Stimulated activated CD4-positive, alpha-beta T cell treated with anti-CD3 and anti-CD28 coated beads, Interleukin-12 subunit alpha, Interleukin-12 subunit beta, amount 100 ng/mL, for 4 hours (primary cell): Measurements from ENCODE around the gene SLCO3A1.

ENCODE experiments used
- DNase-seq: peaks from one replicate; pipeline ENCODE4 v3.0.0-alpha.2; 2020

Gene SLCO3A1

DNA sequence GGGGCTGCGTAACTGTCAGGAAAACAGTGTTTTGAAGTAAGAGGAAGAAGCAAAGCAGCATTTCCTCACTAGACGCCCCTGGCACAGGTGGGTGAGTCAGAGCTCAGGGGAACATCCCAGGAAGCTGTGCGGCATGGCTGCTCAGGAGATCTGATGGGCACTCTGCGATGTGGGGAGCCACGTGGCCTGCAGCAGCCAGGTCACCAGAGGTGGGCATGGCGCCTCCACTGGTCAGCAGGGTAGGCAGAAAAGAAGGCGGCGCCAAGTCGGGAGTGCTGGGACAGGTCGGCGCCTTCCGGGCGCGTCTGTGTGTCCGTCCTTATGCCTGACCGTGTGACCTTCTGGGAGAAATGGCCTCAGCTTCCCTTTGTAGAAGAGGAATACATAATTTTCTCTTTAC is 290.3 kb downstream of the SLCO3A1 start:
- DNase-seq, result no peak

DNA sequence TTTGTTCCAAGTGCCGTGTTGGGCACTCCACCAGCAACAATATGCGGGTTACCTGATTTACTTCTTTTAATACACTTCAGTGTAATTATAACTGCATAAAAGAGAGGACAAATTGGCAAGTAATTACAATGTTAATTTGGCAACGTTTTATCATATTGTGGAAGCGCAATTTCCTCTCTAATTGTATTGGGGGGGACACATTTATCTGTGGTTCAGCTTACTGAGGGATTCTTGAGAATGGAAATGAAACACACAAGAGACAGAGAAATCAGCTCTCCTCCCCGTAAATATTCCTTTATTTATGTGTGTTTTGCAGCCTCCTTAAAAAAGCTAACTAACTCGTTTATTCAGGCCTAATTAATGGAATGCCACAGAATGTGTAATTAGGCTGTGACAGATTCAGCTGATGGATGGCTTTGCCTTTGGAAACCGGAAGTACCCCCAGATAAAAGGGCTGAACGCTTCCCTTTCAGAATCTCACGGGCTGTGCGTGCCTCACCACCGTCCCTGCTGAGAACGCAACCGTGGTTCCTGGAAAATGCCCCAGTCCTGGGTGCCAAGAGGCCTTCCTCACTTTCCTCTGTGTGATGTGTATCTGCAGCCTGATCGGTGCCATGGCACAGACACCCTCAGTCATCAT is 293.1 kb downstream of the SLCO3A1 start:
- no peak for DNase-seq

DNA sequence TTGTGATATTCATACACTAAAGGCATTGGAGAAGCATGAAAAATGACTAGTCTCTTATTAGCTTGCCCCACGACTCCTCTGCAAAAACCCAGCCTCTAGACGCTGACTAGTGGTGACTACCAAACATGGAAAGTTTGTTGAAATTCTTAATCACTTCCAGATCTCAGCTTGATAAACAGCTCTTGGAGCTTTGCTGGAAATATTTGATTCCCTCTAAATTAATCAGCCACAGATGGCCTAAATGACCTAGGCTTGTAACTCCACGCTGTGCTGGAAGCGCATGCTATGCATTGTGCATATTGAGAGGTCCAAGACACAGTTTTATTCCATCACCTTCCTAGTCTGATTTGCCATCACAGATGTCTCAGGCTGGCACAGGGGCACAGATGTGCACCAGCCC is 295.5 kb downstream of the SLCO3A1 start:
- DNase-seq, result no peak

DNA sequence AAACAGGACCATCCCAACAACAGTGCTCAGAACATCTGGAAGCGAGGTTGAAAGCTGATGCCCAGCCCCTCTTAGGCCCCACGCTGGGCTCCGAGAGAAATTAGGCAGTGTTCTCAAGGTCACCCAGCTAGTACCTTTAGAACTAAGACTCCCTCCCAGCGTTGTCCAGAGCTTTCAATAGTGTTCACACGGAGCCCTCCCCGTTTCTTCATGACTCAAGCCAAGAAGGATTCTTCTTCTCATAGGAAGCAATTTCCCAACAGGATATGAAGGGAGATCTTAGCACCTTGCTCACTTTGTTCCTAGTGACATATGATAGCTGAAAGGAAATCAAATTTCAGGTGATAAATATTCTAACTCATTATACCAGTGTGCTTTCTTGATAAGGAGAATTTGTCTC is 296.0 kb downstream of the SLCO3A1 start:
- no peak for DNase-seq

DNA sequence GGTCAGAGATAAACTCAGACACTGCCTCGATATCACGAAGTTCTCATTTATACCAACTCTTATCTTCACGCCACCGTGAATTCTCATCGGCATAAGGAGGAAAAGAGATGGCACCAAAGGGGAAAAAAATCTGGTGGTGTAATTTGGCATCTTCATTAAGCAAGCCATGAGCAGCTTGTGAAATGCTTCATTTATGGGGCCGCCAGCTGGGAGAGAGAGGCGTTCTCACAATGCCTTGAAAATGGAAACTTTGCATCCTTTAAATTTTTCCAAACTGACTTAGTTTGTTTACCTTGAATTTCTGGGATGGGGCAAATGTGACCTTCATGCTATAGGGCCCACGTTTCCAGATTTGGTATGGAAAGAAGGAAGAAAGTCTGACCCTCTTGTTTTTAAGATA is 297.7 kb downstream of the SLCO3A1 start:
- no peak for DNase-seq

DNA sequence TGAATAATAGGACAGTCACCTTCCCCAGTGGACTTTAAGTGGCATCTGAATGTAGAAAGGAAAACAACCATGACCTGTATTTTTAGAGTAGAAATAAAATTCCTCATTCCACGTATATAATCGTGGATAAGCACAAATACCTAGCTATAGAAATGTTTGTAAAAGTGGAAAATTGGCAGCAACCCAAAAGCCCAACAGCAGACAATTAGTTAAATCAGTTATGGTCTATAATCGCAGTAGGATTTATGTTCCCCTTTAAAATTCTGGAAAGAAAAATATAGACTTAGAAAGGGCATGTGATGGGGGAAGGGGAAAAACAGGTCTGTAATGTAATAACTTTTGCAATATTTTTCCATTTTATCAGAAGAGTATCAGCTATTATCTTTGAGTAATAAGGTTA is 298.2 kb downstream of the SLCO3A1 start:
- no peak for DNase-seq

DNA sequence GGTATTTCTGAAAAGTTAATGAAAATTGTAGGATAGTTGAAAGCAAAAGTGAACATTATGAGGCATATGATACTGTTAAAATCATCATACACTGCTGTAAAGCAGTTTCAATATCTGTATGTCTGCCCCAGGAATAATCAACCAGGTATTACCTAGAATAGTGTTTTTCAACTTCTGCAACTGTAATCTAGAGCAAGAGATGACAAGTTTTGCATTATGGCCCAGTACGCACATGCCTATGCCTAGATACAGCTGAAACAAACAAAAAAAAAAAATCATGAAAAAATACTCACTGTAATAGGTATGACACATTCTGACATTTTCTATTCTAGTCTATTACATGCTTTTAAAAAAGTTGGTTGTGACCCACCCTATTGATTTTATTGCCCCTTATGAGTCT is 299.5 kb downstream of the SLCO3A1 start:
- no peak for DNase-seq

DNA sequence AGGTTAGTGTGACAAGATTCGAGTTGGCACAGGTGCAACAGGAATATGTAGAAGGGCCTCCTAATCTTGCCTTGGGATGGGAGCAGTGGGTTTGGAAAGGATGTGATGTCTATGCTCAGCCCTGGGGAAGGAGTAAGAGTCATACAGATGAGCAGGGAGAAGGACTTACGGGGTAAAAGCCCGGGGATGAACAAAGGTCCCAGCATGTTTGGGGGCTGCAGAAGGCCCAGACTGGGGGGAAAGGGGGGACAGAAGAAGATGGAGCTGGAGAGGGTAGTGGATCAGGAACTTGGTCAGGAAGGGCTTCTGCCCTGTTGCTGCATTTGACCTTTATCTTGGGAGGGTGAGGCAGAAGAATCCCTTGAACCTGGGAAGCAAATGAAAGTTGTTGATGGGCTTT is 300.1 kb downstream of the SLCO3A1 start:
- no peak for DNase-seq

DNA sequence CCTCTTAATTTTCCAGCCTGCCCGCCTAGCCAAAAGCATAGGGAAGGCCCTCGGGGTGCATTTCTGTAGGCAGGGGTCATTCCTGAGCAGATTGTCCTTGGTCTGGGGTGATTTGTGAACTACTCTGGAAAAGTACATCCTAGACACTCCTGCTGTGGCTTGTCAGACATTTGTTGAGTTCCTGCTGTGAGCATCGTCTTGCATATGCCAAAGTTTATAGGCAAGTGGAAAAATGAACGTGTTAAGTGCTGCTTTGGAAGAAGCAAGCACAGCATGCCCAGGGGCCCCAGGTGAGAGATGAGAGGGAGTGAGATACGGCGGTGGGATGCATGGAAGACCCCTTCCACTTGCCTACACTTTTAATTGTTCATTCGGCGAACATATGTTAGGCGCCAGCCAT is 302.4 kb downstream of the SLCO3A1 start:
- no peak for DNase-seq

DNA sequence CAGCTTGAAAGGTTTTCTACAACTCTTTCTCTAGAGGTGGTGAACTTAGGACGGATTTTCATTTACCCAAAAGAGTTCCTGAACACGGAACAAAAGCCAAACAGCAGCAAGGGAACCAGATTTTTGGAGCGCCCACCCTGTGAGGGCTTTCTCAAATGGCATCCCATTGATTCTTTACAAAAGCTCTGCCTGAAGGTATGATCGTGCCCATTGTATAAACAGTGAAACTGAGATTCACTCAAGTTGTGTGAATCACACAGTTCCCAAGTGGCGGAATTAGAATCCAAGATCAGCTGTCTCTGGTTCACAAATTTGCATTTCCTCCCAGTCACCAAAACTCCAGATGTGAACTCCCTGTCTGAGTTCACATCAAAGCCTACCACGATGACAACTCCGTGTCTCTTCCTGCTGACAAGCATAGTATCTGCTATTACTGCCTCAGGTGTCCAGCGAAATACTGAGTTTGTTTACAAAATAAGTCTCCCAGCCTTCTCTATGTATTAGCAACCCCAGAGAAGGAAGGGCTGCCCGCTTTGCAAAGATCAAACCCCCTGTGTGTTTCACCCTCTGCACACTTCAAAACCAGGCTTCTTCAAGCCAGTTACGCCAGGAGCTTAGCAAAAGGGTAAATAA is 304.3 kb downstream of the SLCO3A1 start:
- DNase-seq, result no peak

DNA sequence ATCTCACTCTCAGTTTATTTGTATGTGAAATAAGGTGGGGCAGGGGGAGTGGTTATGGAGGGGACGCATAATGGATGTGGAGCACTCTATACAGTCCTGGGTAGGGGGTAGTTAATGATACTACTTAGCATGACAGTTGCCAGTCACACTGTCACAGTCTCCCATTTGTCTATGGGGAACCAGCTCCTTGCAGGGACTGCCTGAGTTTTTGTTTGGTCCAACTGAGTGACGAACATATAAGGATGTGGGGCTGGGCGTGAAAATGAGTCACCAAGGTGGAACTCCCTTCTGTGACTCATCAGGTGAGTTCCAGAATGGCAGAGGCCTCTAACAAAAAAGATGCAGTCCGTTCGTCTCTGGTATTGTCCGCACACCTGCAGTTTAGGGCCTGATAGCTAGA is 304.9 kb downstream of the SLCO3A1 start:
- DNase-seq, result peak; percentile 4

DNA sequence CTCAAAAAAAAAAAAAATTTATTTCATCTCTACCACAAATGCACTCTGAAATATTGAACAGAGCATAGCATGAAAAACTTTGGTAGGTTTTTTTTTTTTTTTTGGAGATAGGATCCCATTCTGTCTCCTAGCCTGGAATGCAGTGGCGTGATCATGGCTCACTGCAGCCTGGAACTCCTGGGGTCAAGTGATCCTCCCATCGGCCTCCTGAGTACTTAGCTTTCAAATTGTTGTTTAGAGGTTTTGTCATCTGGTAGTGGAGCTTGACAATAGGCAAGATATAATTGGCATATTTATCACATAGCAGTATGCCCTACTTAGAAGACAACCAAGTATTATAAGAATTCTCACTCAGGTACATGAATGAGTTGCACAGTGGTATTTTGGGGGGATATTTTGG is 306.0 kb downstream of the SLCO3A1 start:
- no peak for DNase-seq

DNA sequence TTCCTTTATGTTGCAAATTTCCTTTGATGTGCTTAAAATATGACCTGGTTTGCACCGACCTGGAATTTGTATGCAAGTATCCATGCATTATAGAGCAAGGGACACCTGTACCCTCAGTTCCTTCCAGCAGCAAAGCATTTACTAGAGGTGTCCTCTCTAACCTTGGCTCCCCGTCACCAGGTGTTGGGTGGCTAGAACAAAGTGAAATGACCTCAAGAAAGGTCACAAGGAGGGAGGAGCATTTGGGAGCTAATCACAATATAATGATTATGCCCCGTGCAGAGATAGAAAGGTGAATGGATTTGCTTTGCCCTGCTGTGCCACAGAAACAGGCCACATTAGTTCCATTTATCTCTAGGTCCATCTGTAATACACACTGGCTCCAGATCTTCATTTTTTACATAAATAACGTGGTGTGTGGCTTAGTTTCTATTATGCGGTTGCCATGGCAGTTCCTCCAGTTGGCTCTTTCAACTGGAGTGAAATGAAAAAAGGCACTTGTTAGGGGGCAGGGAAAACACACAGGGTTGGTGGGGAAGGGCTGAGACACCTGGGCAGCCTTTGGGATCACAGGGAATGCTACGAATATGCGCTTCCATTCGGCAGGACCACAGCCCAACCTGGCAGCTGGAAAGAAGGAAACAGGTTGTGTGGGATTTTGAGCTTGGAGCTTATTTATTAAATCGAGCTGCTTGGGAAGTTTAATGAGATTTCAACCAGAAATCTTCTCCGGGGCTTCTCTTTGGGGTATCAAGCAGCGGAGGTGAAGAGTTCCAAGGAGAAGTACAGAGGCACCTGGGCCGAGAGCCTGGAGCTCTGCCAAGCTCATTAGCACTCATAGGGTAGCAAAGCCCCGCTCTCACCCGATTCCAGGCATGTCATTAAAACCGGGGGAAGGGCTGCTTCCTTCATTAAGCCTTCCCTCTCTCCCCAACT is 306.7 kb downstream of the SLCO3A1 start:
- DNase-seq, result no peak

DNA sequence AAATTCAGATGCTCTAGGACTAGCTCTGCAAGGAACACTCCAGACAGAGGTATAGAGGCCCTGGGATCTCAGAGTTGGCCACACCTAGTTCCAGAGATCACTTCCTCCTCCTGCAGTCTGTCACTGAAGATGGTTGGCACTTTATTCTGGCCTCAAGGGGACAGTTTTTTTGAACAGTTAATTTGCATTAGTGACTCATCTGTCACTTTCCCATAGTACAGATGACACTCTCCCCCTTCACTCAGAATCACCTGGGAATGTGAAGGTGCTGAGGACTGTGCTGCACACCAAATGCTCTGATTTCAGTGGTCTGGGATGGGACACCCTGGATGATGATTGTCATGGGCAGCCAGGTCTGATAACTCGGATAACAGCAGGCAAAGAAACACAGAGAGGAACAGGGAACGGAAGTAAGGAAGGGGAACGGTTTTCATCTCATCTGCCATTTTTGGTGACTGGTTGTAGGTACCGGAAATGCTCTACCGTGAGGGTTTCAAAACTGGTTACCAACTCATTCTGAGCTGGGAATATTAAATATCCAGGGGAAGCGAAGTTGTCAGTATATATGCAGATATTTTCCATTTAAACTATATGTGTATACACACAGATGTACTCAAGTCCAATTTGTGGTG is 307.6 kb downstream of the SLCO3A1 start:
- no peak for DNase-seq

DNA sequence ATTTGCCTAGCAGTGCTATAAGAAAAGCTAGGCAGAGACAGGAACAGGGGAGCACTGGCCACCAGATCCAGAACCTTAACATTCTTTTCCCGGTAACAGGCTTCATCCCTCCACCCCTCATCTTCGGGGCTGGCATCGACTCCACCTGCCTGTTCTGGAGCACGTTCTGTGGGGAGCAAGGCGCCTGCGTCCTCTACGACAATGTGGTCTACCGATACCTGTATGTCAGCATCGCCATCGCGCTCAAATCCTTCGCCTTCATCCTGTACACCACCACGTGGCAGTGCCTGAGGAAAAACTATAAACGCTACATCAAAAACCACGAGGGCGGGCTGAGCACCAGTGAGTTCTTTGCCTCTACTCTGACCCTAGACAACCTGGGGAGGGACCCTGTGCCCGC is 309.1 kb downstream of the SLCO3A1 start:
- no peak for DNase-seq

DNA sequence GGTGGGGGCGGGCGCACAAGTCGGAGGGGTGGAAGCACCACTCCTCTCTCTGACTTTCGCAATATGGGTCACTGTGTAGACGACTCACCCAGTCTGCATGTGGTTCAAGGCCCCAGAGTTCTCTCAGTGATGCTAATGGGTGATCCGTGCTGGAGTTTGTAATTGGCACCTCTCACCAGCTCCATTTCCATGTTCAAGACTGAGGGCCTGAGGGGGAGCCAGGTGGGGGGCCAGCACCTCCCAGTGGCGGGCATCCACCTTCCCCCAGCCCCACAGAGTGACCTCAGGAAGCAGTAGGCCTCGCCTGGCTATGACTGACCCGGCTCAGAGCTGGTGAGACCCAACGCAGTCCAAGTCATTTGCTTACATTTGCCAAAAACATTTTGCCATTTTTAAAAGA is 310.1 kb downstream of the SLCO3A1 start:
- DNase-seq, result no peak

DNA sequence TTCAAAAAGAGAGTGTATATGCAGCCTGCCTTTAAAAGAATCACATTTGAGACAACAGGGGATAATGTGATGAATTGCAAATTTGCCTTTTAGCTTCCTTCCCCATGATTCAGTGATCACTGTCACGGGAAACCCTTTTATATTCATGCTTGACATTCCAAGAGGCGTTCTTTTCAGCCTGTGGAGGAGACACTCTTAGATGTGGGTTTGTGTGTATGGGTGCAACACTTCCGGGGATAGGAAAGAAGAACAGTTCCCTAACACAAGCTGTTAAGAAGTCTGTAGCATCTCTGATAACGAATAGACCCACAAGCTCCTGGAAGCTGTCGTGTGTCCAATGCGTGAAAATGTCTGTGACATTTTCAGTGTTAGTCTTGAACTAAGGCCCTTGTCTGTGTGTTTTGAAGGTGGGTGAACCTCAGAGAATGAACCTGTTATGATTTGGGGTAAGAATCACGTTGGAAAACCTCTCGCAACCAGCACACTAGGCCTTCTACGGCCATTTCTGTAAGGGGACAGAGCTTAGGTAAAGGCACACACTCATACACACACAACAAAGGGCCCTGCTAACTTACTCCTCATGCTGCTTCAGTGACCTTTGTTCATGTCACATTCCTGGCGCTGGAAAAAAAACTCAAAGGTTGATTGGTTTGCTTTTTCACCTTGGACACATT is 311.0 kb downstream of the SLCO3A1 start:
- no peak for DNase-seq

DNA sequence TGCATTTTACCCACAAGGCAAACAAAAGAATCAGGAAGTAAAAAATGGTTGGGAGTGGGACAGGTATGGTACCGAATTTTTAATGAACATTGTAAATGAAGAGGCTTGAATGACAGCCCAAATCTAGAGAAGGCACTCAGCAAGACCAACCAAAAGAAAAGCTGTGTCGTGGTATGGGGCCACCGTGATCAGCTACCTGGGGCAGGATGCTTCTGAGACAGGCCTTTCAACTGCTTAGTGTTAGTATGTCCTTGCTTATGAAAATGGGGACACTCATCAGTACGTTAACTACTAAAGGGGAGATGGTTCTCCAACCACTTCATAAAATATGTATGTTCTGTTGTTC is 311.5 kb downstream of the SLCO3A1 start:
- no peak for DNase-seq

DNA sequence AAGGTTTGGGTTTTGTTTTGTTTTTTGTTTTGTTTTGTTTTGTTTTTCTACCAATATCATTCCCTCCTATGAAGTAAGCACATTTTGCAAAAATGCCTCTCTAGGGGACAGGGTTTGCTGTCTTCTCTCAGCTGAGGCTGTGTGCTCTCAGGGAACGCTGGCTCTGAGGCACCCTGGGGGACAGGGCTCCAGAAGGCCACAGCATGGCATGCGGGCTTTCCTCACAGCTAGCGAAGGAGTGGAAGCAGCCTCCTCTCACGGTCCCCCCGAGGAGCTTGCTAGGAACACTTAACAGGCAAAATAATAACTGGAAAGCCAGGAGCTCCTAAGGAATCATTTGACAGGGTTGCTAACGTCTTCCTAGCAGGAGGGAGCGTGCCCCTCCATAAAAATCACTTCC is 312.5 kb downstream of the SLCO3A1 start:
- DNase-seq, result no peak

DNA sequence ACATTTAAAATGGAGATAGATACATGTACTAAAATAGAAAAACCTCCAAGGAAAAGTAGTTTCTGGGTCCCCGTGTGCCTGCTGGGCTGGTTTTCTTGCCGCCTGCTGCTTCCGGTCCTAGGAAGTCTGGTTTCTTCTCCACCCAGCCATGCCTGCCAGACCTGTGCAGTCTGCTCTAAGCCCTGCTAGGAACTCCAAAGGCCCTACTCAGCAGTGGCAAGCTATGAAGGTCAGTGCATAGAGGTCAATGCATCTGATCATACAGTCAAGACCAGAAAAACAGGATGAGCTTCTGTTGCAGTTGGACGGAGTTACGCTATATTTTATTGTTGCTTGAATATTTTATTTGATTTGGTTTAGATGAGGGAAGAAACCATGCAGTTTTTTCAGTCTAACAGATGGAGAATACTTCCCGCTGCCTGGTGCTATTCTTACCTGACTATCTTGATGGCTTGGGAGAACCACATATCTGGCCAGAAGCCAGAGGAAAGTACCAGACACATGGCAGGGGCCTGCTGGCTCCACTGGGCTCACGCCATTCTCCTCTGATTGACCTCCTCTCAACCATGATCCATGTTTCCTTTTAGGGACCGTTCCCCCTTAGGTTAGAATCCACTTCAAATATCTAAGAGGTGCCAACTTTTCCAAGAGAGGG is 313.4 kb downstream of the SLCO3A1 start:
- DNase-seq, result no peak

DNA sequence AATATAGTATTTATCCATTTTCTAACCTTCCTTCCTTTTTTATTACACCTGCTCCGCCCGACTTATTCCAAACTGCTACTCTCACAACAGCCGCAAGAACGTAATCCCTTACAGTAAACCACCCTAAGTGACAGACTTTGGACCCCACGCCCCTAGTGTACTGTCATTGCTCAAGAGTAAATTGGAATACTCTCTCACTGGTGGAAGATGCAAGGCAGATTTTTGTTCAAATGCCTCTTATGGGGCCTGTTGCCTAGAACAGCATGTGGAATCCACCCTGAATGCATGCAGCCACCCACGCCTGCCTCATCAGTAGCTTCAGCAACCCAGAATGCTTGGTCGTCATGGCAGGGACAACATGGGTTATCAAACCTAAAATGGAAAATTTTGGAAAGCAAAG is 313.9 kb downstream of the SLCO3A1 start:
- DNase-seq, result no peak

DNA sequence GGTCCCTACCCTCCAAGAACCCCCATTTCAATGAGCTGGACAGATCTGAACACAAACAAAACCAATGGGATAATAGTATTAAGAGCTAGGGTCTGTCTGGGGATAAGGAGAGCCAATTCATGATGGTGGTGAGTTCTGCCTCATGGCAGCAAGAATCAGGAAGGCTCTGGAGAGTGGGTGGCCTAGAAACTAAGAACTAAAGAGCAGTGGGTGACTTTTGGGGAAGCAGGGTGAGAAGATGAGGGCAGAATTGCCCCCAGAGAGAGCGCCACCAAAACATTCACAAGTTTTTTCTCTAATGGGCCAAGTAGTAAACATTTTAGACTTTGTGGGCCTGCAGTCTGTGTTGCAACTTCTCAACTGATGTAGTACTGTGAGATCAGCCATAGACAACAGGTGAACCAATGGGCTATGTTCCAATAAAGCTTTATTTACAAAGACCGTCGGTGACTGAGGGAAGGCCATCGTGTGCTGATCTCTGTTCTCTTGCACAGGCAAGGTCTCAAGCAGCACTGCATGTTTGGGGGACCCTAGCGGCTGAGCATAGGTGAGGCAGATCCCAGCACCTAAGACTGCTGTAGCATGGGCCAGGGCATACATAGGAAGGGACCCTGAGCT is 314.7 kb downstream of the SLCO3A1 start:
- DNase-seq, result no peak
